Panc1 (cell line): ENCODE measurements around the gene WNK2. TPM values are rescaled to one million over a fixed set of nuclear protein-coding genes. Genes with fewer than 3 reads are reported as not detected.

Experiments
- ATAC-seq: fragments of 200-7000 bp; cut with Tn5 transposase; 2 replicates; pipeline ENCODE4 v1.9.1; 2020; ENCODE audit warnings: mild to moderate bottlenecking, moderate library complexity
- BruUV-seq: library from RNA; stranded (reverse); fragments of 400-500 nt; replicated peaks from 2 replicates; lab custom pipeline; 2021; lab: Mats Ljungman, UMichigan
- CTCF ChIA-PET: fragments of 300-600 bp; sonication (Branson Sonifier 250); formaldehyde crosslinking; loops from one replicate; lab custom pipeline; 2022; ENCODE audit warnings: antibody characterized with exemption; lab: Charles Lee
- POLR2A ChIA-PET: fragments of 300-600 bp; sonication (Branson Sonifier 250); formaldehyde crosslinking; loops from one replicate; lab custom pipeline; 2022; ENCODE audit warnings: antibody characterized with exemption; lab: Charles Lee
- DNase-seq: peaks from one replicate; pipeline ENCODE4 v3.0.0-alpha.2; 2010; ENCODE audit warnings: low read depth, low spot score
- H3K27ac ChIP-seq: 2 replicates; pipeline ENCODE4 v1.5.1; 2011; ENCODE audit warnings: mild to moderate bottlenecking, low read length, inconsistent platforms
- H3K27me3 ChIP-seq: fragments of 200-500 bp; sonication (Bioruptor generic); 2 replicates; pipeline ENCODE4 v1.6.0; 2014; ENCODE audit warnings: low read length, inconsistent platforms; ENCODE audit not compliant: control insufficient read depth, insufficient read depth
- H3K36me3 ChIP-seq: fragments of 200-500 bp; sonication (Bioruptor generic); 2 replicates; pipeline ENCODE4 v1.5.1; 2014; ENCODE audit warnings: inconsistent platforms, mild to moderate bottlenecking, low read length, moderate library complexity; ENCODE audit not compliant: control insufficient read depth, insufficient read depth
- H3K4me1 ChIP-seq: 2 replicates; pipeline ENCODE4 v1.5.1; 2011; ENCODE audit warnings: inconsistent platforms, mild to moderate bottlenecking, low read length, moderate library complexity; ENCODE audit not compliant: control insufficient read depth, insufficient read depth
- H3K4me3 ChIP-seq, 2 experiments: 2 replicates each; pipeline ENCODE4 v1.5.1; 2011 to 2012; ENCODE audit warnings: low read depth in 2 of 2, low read length in 2 of 2, mild to moderate bottlenecking in 2 of 2, inconsistent platforms in 1 of 2, moderate library complexity in 1 of 2
- H3K9me3 ChIP-seq: fragments of 200-500 bp; sonication (Bioruptor generic); 2 replicates; pipeline ENCODE4 v1.5.1; 2014; ENCODE audit warnings: low read depth, mild to moderate bottlenecking, inconsistent platforms, low read length, moderate library complexity; ENCODE audit not compliant: control insufficient read depth, insufficient read depth
- POLR2AphosphoS5 ChIP-seq: IDR thresholded peaks from 2 replicates; pipeline ENCODE4 v1.6.1; 2012; ENCODE audit warnings: mild to moderate bottlenecking, low read depth, low read length, moderate library complexity
- SIN3A ChIP-seq: IDR thresholded peaks from 2 replicates; pipeline ENCODE4 v1.6.1; 2012; ENCODE audit warnings: low read depth, mild to moderate bottlenecking, low read length, moderate library complexity, borderline replicate concordance; ENCODE audit not compliant: insufficient read depth
- TCF7L2 ChIP-seq: IDR thresholded peaks from 2 replicates; pipeline ENCODE4 v1.6.1; 2011; ENCODE audit warnings: mild to moderate bottlenecking, low read depth, low read length, inconsistent platforms
- in situ Hi-C: cut with HindIII; loops from 2 replicates; pipeline ENCODE4 v1.10.0; 2016; ENCODE audit warnings: low sequenced_read_pairs, low pct_unique_long_range_greater_than_20kb
- intact Hi-C: fragments of 100-400 bp; cut with micrococcal nuclease; formaldehyde crosslinking; loops from one replicate; pipeline ENCODE4 v1.10.0; 2022; ENCODE audit not compliant: unreplicated experiment
- total RNA-seq: library from RNA; stranded (reverse); gene quantifications from one replicate; pipeline ENCODE4 v1.2.1, GENCODE V29; 2021; ENCODE audit not compliant: unreplicated experiment
- TF ChIP-seq, protein P1 (sequence below), 2 experiments: IDR thresholded peaks; 2 replicates each; pipeline ENCODE4 v1.6.1; 2011 to 2012; ENCODE audit warnings: low read depth in 2 of 2, control low read depth in 1 of 2, low read length in 1 of 2, mild to moderate bottlenecking in 1 of 2, moderate library complexity in 1 of 2; ENCODE audit not compliant: insufficient read depth in 1 of 2
- TF ChIP-seq, protein P2 (sequence below): fragments of 450-650 bp; IDR thresholded peaks from 2 replicates; pipeline ENCODE4 v1.5.1; 2017; ENCODE audit warnings: mild to moderate bottlenecking

The WNK2 gene
- total RNA-seq, 1 experiment from 2014 or later: 13.7 TPM

DNA sequence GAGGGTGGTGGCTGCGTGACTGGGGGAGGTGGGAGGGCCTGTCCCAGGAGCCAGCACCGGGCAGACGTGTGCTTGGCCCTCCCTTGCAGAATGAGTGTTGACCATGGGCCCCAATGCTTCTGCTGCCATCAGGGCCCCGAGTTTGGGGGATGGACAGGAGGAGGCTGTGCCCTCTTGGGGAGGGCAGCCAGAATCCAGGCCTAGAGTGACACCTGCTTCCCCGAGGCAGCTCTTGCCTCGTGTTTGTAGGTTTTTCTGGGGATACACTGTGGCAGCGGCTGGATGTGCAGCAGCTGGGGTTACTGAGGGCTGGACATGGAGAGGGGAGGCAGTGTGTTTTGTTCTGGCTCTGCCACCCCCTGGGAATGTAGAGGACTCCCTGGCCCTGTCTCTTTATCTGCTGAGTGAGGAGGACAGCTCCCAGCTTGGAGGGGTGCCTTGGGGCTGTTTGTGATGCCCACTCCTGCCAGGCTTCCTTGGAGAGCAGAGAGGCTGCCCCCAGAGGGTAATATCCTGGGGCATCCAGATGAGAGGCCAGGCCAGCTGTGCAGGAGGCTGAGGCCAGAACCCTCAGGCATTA lies 22.7 kb downstream of the WNK2 start:
- H3K36me3 ChIP-seq: no peaks in the 10 kb centered on the region
- ATAC-seq: no peak
- in situ Hi-C loops (no loop called here), intact Hi-C loops (no loop called here)
- no TSS peak for BruUV-seq
- DNase-seq: no peak
- POLR2A ChIA-PET: no interaction called here
- TF ChIP-seq, protein P1, sequence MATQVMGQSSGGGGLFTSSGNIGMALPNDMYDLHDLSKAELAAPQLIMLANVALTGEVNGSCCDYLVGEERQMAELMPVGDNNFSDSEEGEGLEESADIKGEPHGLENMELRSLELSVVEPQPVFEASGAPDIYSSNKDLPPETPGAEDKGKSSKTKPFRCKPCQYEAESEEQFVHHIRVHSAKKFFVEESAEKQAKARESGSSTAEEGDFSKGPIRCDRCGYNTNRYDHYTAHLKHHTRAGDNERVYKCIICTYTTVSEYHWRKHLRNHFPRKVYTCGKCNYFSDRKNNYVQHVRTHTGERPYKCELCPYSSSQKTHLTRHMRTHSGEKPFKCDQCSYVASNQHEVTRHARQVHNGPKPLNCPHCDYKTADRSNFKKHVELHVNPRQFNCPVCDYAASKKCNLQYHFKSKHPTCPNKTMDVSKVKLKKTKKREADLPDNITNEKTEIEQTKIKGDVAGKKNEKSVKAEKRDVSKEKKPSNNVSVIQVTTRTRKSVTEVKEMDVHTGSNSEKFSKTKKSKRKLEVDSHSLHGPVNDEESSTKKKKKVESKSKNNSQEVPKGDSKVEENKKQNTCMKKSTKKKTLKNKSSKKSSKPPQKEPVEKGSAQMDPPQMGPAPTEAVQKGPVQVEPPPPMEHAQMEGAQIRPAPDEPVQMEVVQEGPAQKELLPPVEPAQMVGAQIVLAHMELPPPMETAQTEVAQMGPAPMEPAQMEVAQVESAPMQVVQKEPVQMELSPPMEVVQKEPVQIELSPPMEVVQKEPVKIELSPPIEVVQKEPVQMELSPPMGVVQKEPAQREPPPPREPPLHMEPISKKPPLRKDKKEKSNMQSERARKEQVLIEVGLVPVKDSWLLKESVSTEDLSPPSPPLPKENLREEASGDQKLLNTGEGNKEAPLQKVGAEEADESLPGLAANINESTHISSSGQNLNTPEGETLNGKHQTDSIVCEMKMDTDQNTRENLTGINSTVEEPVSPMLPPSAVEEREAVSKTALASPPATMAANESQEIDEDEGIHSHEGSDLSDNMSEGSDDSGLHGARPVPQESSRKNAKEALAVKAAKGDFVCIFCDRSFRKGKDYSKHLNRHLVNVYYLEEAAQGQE (IDR thresholded peaks at IDR 0.05; ENCODE audit: insufficient read depth in 1 of 2, low read depth in 2 of 2, low read length in 1 of 2): no peak
- TF ChIP-seq TCF7L2 (no peak), SIN3A (no peak), POLR2AphosphoS5 (no peak)
- TF ChIP-seq, protein P2, sequence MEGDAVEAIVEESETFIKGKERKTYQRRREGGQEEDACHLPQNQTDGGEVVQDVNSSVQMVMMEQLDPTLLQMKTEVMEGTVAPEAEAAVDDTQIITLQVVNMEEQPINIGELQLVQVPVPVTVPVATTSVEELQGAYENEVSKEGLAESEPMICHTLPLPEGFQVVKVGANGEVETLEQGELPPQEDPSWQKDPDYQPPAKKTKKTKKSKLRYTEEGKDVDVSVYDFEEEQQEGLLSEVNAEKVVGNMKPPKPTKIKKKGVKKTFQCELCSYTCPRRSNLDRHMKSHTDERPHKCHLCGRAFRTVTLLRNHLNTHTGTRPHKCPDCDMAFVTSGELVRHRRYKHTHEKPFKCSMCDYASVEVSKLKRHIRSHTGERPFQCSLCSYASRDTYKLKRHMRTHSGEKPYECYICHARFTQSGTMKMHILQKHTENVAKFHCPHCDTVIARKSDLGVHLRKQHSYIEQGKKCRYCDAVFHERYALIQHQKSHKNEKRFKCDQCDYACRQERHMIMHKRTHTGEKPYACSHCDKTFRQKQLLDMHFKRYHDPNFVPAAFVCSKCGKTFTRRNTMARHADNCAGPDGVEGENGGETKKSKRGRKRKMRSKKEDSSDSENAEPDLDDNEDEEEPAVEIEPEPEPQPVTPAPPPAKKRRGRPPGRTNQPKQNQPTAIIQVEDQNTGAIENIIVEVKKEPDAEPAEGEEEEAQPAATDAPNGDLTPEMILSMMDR: no peak
- H3K27ac ChIP-seq: no peak overlapping the region
- peaks cover 6% of the 10 kb centered on the region for H3K4me1 ChIP-seq
- no peaks in the 10 kb centered on the region for H3K9me3 ChIP-seq
- no peak overlapping the region for H3K4me3 ChIP-seq
- CTCF ChIA-PET: no interaction called here
- H3K27me3 ChIP-seq: no peaks in the 10 kb centered on the region

DNA sequence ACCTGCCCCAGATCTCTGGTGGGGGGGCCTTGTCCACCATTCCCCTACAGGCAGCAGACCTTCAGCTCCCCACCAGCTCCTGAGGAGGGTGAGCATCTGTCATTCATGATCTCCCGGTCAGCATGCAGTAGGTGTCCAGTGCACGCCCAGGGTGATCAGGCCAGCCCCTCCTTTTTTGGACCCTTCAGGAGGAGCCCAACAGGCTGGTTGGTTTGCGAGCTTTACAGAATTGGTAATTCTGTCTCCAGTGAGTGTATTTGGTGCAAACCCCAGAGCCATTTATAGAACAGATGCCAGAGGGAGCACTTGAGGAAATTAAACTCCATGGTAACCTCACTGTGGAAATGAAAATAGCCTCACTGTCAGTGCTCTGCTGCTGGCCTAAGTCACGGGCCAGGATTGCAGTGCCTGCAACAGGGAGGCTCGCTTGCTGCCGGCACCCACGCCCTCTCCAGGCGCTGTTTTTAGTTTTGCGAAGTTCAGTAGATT lies 23.4 kb downstream of the WNK2 start:
- CTCF ChIA-PET: no interaction called here
- H3K9me3 ChIP-seq: no peaks in the 10 kb centered on the region
- no TSS peak for BruUV-seq
- DNase-seq (no peak), ATAC-seq (no peak)
- no peak overlapping the region for H3K27ac ChIP-seq
- TF ChIP-seq TCF7L2 (no peak), SIN3A (no peak), POLR2AphosphoS5 (no peak)
- TF ChIP-seq, protein P2: no peak
- TF ChIP-seq, protein P1 (IDR thresholded peaks at IDR 0.05; ENCODE audit: insufficient read depth in 1 of 2, low read depth in 2 of 2, low read length in 1 of 2): no peak
- H3K4me3 ChIP-seq: no peak overlapping the region
- H3K4me1 ChIP-seq: no peaks in the 10 kb centered on the region; the same call in 1 of the 2 replicates
- no peaks in the 10 kb centered on the region for H3K27me3 ChIP-seq
- intact Hi-C loops (no loop called here), in situ Hi-C loops (no loop called here)
- POLR2A ChIA-PET: no interaction called here
- H3K36me3 ChIP-seq: no peaks in the 10 kb centered on the region
